GM23248 (cell line): ENCODE measurements around the gene SMIM22. TPM values are rescaled to one million over a fixed set of nuclear protein-coding genes. Genes with fewer than 3 reads are reported as not detected.

ENCODE experiments used
- DNase-seq: peaks from one replicate; pipeline ENCODE4 v3.0.0-alpha.2; 2015
- H2AFZ ChIP-seq: fragments of 200-600 bp; sonication (generic); 2 replicates; pipeline ENCODE4 v1.6.1; 2016; ENCODE audit warnings: antibody characterized with exemption
- H3F3A ChIP-seq: fragments of 200-600 bp; sonication (generic); 2 replicates; pipeline ENCODE4 v1.6.1; 2016; ENCODE audit warnings: mild to moderate bottlenecking, antibody characterized with exemption, mixed run types; ENCODE audit not compliant: insufficient read depth
- H3K27ac ChIP-seq: fragments of 200-600 bp; sonication (generic); 2 replicates; pipeline ENCODE4 v1.5.1; 2016; ENCODE audit warnings: mild to moderate bottlenecking
- H3K27me3 ChIP-seq: fragments of 200-600 bp; sonication (generic); replicated peaks from 2 replicates; pipeline ENCODE4 v1.6.1; 2016; ENCODE audit warnings: mild to moderate bottlenecking; ENCODE audit not compliant: insufficient read depth
- H3K36me3 ChIP-seq: fragments of 200-600 bp; sonication (generic); 2 replicates; pipeline ENCODE4 v1.6.1; 2016; ENCODE audit warnings: low read depth, mild to moderate bottlenecking
- H3K4me1 ChIP-seq: fragments of 200-600 bp; sonication (generic); 2 replicates; pipeline ENCODE4 v1.6.1; 2016; ENCODE audit warnings: mild to moderate bottlenecking; ENCODE audit not compliant: insufficient read depth
- H3K4me2 ChIP-seq: fragments of 200-600 bp; sonication (generic); one replicate; pipeline ENCODE4 v1.6.1; 2016; ENCODE audit warnings: mild to moderate bottlenecking; ENCODE audit not compliant: unreplicated experiment
- H3K4me3 ChIP-seq: fragments of 200-600 bp; sonication (generic); 2 replicates; pipeline ENCODE4 v1.5.1; 2016; ENCODE audit warnings: mild to moderate bottlenecking
- H3K79me2 ChIP-seq: fragments of 200-600 bp; sonication (generic); 2 replicates; pipeline ENCODE4 v1.6.1; 2016; ENCODE audit warnings: mild to moderate bottlenecking; ENCODE audit not compliant: insufficient read depth
- H3K9ac ChIP-seq: fragments of 200-600 bp; sonication (generic); 2 replicates; pipeline ENCODE4 v1.6.1; 2016; ENCODE audit warnings: mild to moderate bottlenecking
- H3K9me2 ChIP-seq: fragments of 200-600 bp; sonication (generic); 2 replicates; pipeline ENCODE4 v1.6.1; 2016; ENCODE audit warnings: mixed run types, mild to moderate bottlenecking, moderate library complexity; ENCODE audit not compliant: insufficient read depth
- H3K9me3 ChIP-seq: fragments of 200-600 bp; sonication (generic); one replicate; pipeline ENCODE4 v1.6.1; 2017; ENCODE audit warnings: low read depth
- H4K20me1 ChIP-seq: fragments of 200-600 bp; sonication (generic); 2 replicates; pipeline ENCODE4 v1.6.0; 2016; ENCODE audit not compliant: insufficient read depth
- EZH2 ChIP-seq: fragments of 200-600 bp; sonication (generic); IDR thresholded peaks from 2 replicates; pipeline ENCODE4 v1.6.1; 2018; ENCODE audit warnings: antibody characterized with exemption, mild to moderate bottlenecking; ENCODE audit not compliant: insufficient read depth, poor library complexity, severe bottlenecking
- EZH2phosphoT487 ChIP-seq: fragments of 200-600 bp; sonication (generic); IDR thresholded peaks from 2 replicates; pipeline ENCODE4 v1.6.1; 2018; ENCODE audit warnings: antibody characterized with exemption, moderate library complexity, mild to moderate bottlenecking, low read depth; ENCODE audit not compliant: insufficient read depth
- WGBS, 2 experiments: methylation state at CpG; one replicate each; pipeline ENCODE4 v1.1.6; 2015 to 2017; ENCODE audit warnings: low lambda C conversion rate in 2 of 2, low coverage in 1 of 2; ENCODE audit errors: missing lambda C conversion rate in 2 of 2; 5-methylcytosine and 5-hydroxymethylcytosine counted together
- in situ Hi-C: fragments of 300-500 bp; cut with MboI; formaldehyde crosslinking; loops from 2 replicates; pipeline ENCODE4 v1.15.0; 2020
- polyA plus RNA-seq: library from polyadenylated mRNA; unstranded; fragments of >200 nt; fragmentation: Nextera tagmentation; extraction: Ambion mirVana; gene quantifications from 2 replicates; pipeline ENCODE4 v1.2.1, GENCODE V29; 2016
- total RNA-seq: library from RNA; depleted of rRNA; stranded (reverse); fragments of >200 nt; shearing (Covaris generic); gene quantifications from 2 replicates; pipeline ENCODE4 v1.2.3, GENCODE V29; 2014

The SMIM22 gene
- total and polyA plus RNA-seq, 2 experiments from 2014 or later: not detected

- no peak for DNase-seq
- TF ChIP-seq EZH2: no peak
- no peak for TF ChIP-seq EZH2phosphoT487
- in situ Hi-C loops: no loop called here
Measured at GRCh38 chr16:4795828-4796572, 831 bp downstream of the SMIM22 start.

GRCh38 chr16:4796982-4797804 is 2.0 kb downstream of the SMIM22 start:
- no peaks in the 10 kb centered on the region for H4K20me1 ChIP-seq
- no peak for TF ChIP-seq EZH2phosphoT487
- TF ChIP-seq EZH2: no peak
- DNase-seq: no peak
- in situ Hi-C loops: no loop called here
- no peaks in the 10 kb centered on the region for H3K9me3 ChIP-seq
- H3F3A ChIP-seq: no peaks in the 10 kb centered on the region
- H3K4me2 ChIP-seq: no peak overlapping the region
- 83 to 86% methylated on average over 21 of the region's 21 CpGs for WGBS, 2 experiments
- H3K27ac ChIP-seq: no peak overlapping the region
- H3K9ac ChIP-seq: no peak overlapping the region
- H3K4me3 ChIP-seq: no peak overlapping the region
- no peaks in the 10 kb centered on the region for H3K79me2 ChIP-seq
- no peaks in the 10 kb centered on the region for H3K27me3 ChIP-seq
- H3K9me2 ChIP-seq: no peaks in the 10 kb centered on the region
- H3K4me1 ChIP-seq: no peaks in the 10 kb centered on the region; the same call in 1 of the 2 replicates
- no peaks in the 10 kb centered on the region for H3K36me3 ChIP-seq
- no peak overlapping the region for H2AFZ ChIP-seq

More at GRCh38 chr16:4795828-4796572, 831 bp downstream of the SMIM22 start:
- Histone ChIP-seq H4K20me1 (no peaks in the 10 kb centered on the region), H3K27ac (no peak overlapping the region), H3K27me3 (no peaks in the 10 kb centered on the region), H3K36me3 (no peaks in the 10 kb centered on the region), H3K9me2 (no peaks in the 10 kb centered on the region), H3K9ac (no peak overlapping the region), H3F3A (no peaks in the 10 kb centered on the region), H3K4me1 (no peaks in the 10 kb centered on the region), H2AFZ (no peak overlapping the region), H3K4me3 (no peak overlapping the region), H3K9me3 (no peaks in the 10 kb centered on the region), H3K4me2 (no peak overlapping the region), H3K79me2 (no peaks in the 10 kb centered on the region)
- 92 to 93% methylated on average over 25 to 30 of the region's 30 CpGs for WGBS, 2 experiments

GRCh38 chr16:4797805-4798252 is 2.7 kb downstream of the SMIM22 start:
- no peaks in the 10 kb centered on the region; the same call in 1 of the 2 replicates for H3K4me1 ChIP-seq
- no peaks in the 10 kb centered on the region for H3F3A ChIP-seq
- 86 to 89% methylated on average over 22 of the region's 22 CpGs for WGBS, 2 experiments
- no peak overlapping the region for H3K9ac ChIP-seq
- no peaks in the 10 kb centered on the region for H3K27me3 ChIP-seq
- H3K4me3 ChIP-seq: no peak overlapping the region
- TF ChIP-seq EZH2phosphoT487 (no peak), EZH2 (no peak)
- H3K36me3 ChIP-seq: no peaks in the 10 kb centered on the region
- H3K79me2 ChIP-seq: no peaks in the 10 kb centered on the region
- DNase-seq: no peak
- H3K27ac ChIP-seq: no peak overlapping the region
- H3K9me3 ChIP-seq: no peaks in the 10 kb centered on the region
- no peak overlapping the region for H2AFZ ChIP-seq
- H3K9me2 ChIP-seq: no peaks in the 10 kb centered on the region
- no peaks in the 10 kb centered on the region for H4K20me1 ChIP-seq
- in situ Hi-C loops: no loop called here
- no peak overlapping the region for H3K4me2 ChIP-seq

- no peaks in the 10 kb centered on the region for H4K20me1 ChIP-seq
- no peaks in the 10 kb centered on the region for H3K79me2 ChIP-seq
- no peak overlapping the region for H3K27ac ChIP-seq
- no peaks in the 10 kb centered on the region for H3K27me3 ChIP-seq
- no peak overlapping the region for H3K9ac ChIP-seq
- H3K4me1 ChIP-seq: no peaks in the 10 kb centered on the region; the same call in none of the 2 replicates
- no peak for TF ChIP-seq EZH2phosphoT487
- TF ChIP-seq EZH2: no peak
- H3K4me3 ChIP-seq: no peak overlapping the region
- no peak overlapping the region for H3K4me2 ChIP-seq
- H2AFZ ChIP-seq: no peak overlapping the region
- in situ Hi-C loops: no loop called here
- DNase-seq: no peak
- no peaks in the 10 kb centered on the region for H3K9me2 ChIP-seq
- H3F3A ChIP-seq: peaks cover 5% of the 10 kb centered on the region; the same call in 1 of the 2 replicates
- no peaks in the 10 kb centered on the region for H3K9me3 ChIP-seq
- no peaks in the 10 kb centered on the region for H3K36me3 ChIP-seq
- WGBS, 2 experiments: 81 to 94% methylated on average over 9 to 14 of the region's 16 CpGs
Measured at GRCh38 chr16:4798456-4798855, 3.3 kb downstream of the SMIM22 start.
